GOT3 (cell line): Measurements from ENCODE around the gene TTLL4.

Experiments
- DNase-seq: peaks from one replicate; lab custom pipeline; 2025; ENCODE audit warnings: mixed read lengths; lab: John Stamatoyannopoulos, UW

TTLL4 gene

GRCh38 chr2:218785103-218785502 is 74.5 kb downstream of the TTLL4 start:
- no peak for DNase-seq

DNA sequence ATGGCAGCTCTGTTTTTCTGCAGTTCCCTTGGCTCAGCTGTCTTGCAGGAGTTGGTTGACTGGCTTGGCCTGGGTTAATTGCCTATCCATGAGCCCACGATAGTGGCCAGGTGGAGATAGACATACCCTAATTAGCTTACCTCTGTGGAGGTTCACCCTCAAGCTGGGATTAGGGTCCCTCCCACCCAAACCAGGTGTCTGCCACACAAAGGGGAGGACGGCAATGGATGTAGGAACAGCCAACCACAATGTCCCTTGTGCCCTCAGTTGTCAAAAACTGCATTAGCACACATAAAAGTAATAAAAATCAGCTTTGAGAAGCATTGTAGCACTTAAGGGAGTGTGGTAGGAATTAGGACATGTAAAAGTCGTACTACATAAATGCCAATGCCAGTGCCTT is 75.5 kb downstream of the TTLL4 start:
- DNase-seq: no peak

- DNase-seq: no peak
Measured at GRCh38 chr2:218788529-218789255, 78.1 kb downstream of the TTLL4 start.

DNA sequence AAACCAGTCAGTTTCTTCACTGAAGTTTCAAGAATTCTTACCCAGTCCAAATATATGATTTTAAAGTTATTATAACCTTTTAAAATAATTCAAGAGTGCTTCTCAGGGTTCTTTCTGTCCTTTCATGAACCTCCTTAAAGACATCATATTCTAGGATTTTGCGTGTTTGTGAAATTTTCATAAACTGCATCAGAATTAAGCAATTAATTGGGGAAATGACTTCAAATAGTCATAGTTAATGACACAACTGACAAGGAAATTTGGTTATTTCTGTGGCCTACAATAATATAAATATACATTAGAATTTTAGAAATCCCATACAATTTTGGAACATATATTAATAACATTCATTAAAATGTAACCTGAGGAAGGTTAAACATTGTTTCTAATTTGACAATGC is 81.8 kb downstream of the TTLL4 start:
- DNase-seq: no peak

DNA sequence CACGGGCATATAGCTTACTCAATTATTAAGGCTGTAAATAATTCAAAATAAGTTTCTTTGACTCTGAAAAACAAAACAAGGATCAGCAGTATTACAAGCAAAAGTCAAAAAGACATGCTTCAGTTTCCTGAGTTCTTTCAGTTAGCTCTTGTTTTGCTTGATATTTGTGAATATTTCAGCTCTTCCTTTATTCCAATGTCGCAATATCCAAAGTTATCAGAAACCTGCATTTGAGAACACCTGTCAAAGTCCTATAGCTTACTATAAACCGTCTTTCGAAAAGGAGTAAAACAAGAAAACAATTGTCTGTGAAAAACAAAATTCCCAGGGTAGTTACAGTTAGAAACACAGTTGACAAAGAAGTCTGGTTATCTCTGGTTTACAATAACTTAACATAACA is 86.1 kb downstream of the TTLL4 start:
- no peak for DNase-seq

DNA sequence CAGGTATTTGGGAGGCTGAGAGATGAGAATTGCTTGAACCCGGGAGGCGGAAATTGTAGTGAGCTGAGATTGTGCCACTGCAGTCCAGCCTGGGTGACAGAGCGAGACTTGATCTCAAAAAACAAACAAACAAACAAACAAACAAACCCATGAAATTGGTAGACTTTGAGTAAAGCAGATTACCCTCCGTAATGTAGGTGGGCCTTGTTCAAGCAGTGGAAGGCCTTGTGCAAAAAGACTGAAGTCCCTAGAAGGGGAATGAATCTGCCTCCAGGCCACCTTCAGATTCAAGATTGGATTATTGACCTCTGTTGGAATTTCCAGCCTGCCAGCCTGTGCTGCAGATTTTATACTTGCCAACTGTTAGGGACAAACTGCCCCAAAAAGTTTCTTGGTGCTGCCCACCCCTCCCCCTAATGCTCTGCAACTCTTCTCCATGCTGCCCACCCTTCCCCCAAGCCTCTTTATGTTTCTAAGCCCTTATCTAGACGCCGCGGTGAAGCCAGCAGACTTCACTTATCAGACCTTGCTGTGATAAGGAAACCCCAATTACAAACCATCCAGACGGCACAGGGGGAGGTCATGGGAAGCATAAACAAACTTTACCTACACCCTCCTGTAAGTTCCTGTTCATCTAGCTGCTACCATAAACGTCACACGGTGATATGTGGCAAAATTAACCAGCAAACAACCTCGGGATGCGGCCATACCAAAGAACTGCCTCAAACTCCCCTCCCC is 88.3 kb downstream of the TTLL4 start:
- no peak for DNase-seq

- no peak for DNase-seq
Measured at GRCh38 chr2:218799990-218800389, 89.4 kb downstream of the TTLL4 start.

GRCh38 chr2:218802386-218802994 is 91.9 kb downstream of the TTLL4 start:
- no peak for DNase-seq

GRCh38 chr2:218804817-218805216 is 94.2 kb downstream of the TTLL4 start:
- no peak for DNase-seq
